ENCODE data around the gene GNB1L.

GRCh38 chr22:19871023-19871844 lies 16.6 kb upstream of the GNB1L start:
- no peak for TF ChIP-seq CTCF (conservative IDR thresholded peaks at IDR 0.05 in 1 of 2, IDR thresholded peaks at IDR 0.05 in 1 of 2; ENCODE audit: extremely low read depth in 1 of 2, insufficient read depth in 1 of 2, low read depth in 1 of 2, low read length in 2 of 2)
- no peak for TF ChIP-seq EZH2 (IDR thresholded peaks at IDR 0.05; ENCODE audit: borderline replicate concordance, low read length)
